Measurements from ENCODE around the gene PTPN3.

PTPN3 gene

GRCh38 chr9:109421026-109421970 is 76.8 kb downstream of the PTPN3 start:
- DNase-seq, result no peak

GRCh38 chr9:109419531-109419930 is 78.6 kb downstream of the PTPN3 start:
- DNase-seq, result no peak

GRCh38 chr9:109418827-109419226 is 79.3 kb downstream of the PTPN3 start:
- DNase-seq, result no peak

- DNase-seq, result peak; percentile 24
Observed at GRCh38 chr9:109417585-109418544, 80.2 kb downstream of the PTPN3 start.

DNA sequence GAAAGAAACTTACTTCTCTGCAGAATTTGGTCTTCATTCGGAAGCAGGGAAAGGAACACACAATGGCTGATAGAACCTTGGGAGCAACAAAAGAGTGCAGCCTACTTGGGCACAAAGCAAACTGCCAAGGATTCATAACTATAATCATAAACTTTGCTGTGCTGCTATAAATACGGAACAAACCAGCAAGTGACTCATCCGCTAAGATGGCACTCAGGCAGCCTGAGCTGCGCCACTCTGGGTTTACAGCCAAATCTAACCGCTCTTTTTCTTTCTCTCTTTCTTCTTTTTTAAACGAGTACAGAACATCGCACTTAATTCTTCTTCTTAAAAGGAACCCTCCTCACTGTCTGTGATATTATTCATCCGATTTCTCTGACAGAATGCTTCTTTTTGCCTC is 81.1 kb downstream of the PTPN3 start:
- DNase-seq, result no peak

- DNase-seq, result no peak
Observed at GRCh38 chr9:109416135-109416706, 81.9 kb downstream of the PTPN3 start.

DNA sequence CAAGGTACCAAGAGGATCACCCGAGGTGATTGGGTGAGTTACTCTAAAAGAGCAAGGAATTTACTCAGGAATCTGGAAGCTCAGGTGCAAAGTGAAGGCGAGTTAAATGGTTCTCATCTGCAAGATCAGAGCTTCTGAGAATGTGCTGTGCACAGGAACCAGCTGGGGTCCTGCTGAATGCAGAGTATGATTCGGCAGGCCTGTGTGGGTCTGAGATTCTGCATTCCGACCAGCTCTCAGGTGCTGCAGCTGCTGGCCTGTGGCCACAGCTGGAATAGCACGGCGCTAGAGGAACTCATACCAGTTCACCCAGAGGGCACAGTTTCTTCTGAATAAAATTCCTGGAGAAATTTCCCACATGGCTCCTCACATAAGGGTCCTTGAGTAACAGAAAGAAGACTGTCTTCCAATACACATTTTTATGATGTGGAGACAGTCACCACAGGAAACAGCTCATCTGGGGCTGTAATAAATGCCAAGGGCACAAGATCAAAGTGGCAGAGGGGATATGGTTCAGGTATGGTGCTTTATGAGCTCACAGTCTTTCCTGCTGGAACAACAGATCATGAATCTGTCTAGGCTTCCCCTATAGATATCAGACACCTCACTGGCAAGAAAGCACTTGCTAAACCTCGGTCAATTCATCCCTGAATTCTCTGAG is 83.9 kb downstream of the PTPN3 start:
- DNase-seq, result no peak

GRCh38 chr9:109411798-109412352 is 86.2 kb downstream of the PTPN3 start:
- DNase-seq, result no peak

DNA sequence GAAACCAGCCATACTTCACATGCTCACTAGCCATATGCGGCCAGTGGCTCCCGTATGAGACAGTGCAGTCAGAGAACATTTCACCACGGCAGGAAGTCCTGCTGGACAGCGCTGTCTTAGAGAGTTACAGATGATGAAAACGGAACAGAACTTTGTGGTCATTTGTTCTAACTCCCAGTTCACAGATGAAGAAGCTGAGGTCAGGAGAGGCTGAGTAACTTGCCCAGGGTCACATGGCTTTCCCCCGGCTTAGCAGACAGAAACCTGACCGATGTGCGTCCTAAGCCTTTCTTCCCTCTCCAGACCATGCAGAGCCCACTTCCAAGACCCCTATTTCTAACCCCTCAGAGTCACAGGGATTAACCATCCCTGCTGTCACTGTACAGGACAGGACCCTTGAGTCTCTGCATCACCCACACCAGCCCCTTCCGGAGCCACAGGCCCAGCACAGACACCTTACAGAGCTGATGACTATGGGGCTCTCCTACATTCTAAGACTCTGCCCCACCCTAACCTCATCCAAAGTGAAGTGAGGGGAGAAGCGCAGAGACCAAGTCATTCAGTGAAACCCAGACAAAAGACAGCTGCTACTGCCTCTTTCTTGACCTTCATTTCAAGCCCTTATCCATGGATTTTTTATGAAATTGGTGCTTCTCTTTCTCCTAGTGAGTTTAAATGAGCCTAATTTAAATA is 86.9 kb downstream of the PTPN3 start:
- no peak for DNase-seq

- DNase-seq, result no peak
Observed at GRCh38 chr9:109409773-109410397, 88.2 kb downstream of the PTPN3 start.

GRCh38 chr9:109408759-109409462 is 89.2 kb downstream of the PTPN3 start:
- DNase-seq, result no peak

- DNase-seq, result no peak
Observed at GRCh38 chr9:109403766-109404320, 94.3 kb downstream of the PTPN3 start.

DNA sequence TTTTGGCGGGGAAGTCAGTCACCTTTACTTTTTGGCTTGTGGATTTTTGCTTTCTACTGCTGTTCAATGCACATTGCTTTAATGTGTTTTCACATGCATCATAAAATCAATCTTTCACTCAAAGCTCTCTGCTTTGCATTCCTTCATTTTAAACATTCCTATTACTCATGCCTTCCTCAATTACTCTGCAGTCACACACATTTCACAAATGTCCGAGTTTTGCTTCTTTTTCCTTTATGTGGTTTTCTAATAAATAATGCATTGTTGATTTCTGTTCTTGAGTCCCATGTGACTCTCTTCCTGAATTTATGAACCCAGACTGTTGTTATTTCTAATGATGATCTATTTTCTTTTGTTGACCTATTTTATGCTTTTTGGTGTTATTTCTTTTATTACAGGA is 95.0 kb downstream of the PTPN3 start:
- no peak for DNase-seq

- no peak for DNase-seq
Observed at GRCh38 chr9:109401990-109402318, 96.2 kb downstream of the PTPN3 start.

GRCh38 chr9:109401169-109401989 is 96.7 kb downstream of the PTPN3 start:
- DNase-seq, result peak; percentile 15

GRCh38 chr9:109399258-109399767 is 98.8 kb downstream of the PTPN3 start:
- DNase-seq, result no peak

GRCh38 chr9:109391176-109391575 is 106.9 kb downstream of the PTPN3 start:
- DNase-seq, result no peak

GRCh38 chr9:109387856-109388255 is 110.3 kb downstream of the PTPN3 start:
- DNase-seq, result no peak

- DNase-seq, result no peak
Observed at GRCh38 chr9:109387206-109387605, 110.9 kb downstream of the PTPN3 start.
